ENCODE data around the gene GDF15. TPM values are rescaled to one million over a fixed set of nuclear protein-coding genes. Genes with fewer than 3 reads are reported as not detected.

The GDF15 gene
- polyA plus RNA-seq, 2 of the 4 experiments (the other 2 are of a cell fraction): 56.9 to 78.5 TPM

GRCh38 chr19:18342090-18342632, 43.8 kb upstream of the GDF15 start:
- Histone ChIP-seq H3K4me3 (no peak overlapping the region), H3K4me1 (peaks cover 12% of the 10 kb centered on the region), H3K9me3 (no peaks in the 10 kb centered on the region), H3K4me2 (no peak overlapping the region), H3K27ac (0 out of 6 replicates have a peak overlapping the region, but pooled peaks of 1 of the 2 experiments have one; percentile 4)
- DNase-seq (ENCODE audit: low read depth in 1 of 2, low spot score in 1 of 2) (no peak), ATAC-seq (no peak), FAIRE-seq (no peak)
- TF ChIP-seq ZFP36 (IDR thresholded peaks at IDR 0.05; ENCODE audit: borderline replicate concordance, partially characterized antibody) (peak; percentile 79), KDM1A (IDR thresholded peaks at IDR 0.05; ENCODE audit: low read depth) (no peak)
- CTCF ChIA-PET: interaction anchor here (0.8 to 2.4 kb wide), 7 partner anchors 11 to 90 kb away, joined by 3 to 11 read pairs (median 4); no protein-coding TSS in a partner anchor
- 88% methylated on average over 8 of the region's 8 CpGs for WGBS (ENCODE audit: missing lambda C conversion rate)
- POLR2A ChIA-PET: interaction anchor here (0.7 kb wide), 1 partner anchor 44 kb away, joined by 3 read pairs; the partner anchor contains the start of gene GDF15

- Histone ChIP-seq H3K4me3 (no peak overlapping the region), H3K4me1 (peaks cover 14% of the 10 kb centered on the region), H3K27ac (no peak overlapping the region), H3K9me3 (no peaks in the 10 kb centered on the region), H3K4me2 (no peak overlapping the region)
- TF ChIP-seq KDM1A (IDR thresholded peaks at IDR 0.05; ENCODE audit: low read depth) (no peak), ATOH8 (CRISPR knock-in tag; IDR thresholded peaks at IDR 0.05; ENCODE audit: low read depth) (no peak)
- no peak for DNase-seq (ENCODE audit: low read depth in 1 of 2, low spot score in 1 of 2)
- ChIA-PET POLR2A (no interaction called here), CTCF (interaction anchor here (0.6 to 2.2 kb wide), 5 partner anchors 16 to 179 kb away, joined by 4 to 12 read pairs (median 5); no protein-coding TSS in a partner anchor)
- no peak for ATAC-seq
- WGBS (ENCODE audit: missing lambda C conversion rate): 80% methylated on average over 13 of the region's 13 CpGs
- FAIRE-seq: no peak
Observed at GRCh38 chr19:18344582-18344950, 41.4 kb upstream of the GDF15 start.

GRCh38 chr19:18345296-18345695, 40.7 kb upstream of the GDF15 start:
- ChIA-PET CTCF (interaction anchor here (0.6 to 2.2 kb wide), 6 partner anchors 17 to 137 kb away, joined by 3 to 12 read pairs (median 6); no protein-coding TSS in a partner anchor), POLR2A (interaction anchor here (1.2 kb wide), 1 partner anchor 64 kb away, joined by 3 read pairs; the partner anchor contains the start of gene JUND)
- no peak for FAIRE-seq
- Histone ChIP-seq H3K27ac (0 out of 6 replicates have a peak overlapping the region, but pooled peaks of 1 of the 2 experiments have one; percentile 28), H3K9me3 (no peaks in the 10 kb centered on the region), H3K4me1 (peaks cover 12% of the 10 kb centered on the region; the same call in 1 of the 3 replicates), H3K4me2 (no peak overlapping the region), H3K4me3 (no peak overlapping the region)
- 90% methylated on average over 6 of the region's 6 CpGs for WGBS (ENCODE audit: missing lambda C conversion rate)
- DNase-seq (ENCODE audit: low read depth in 1 of 2, low spot score in 1 of 2): no peak
- no peak for ATAC-seq
- TF ChIP-seq KDM5A (IDR thresholded peaks at IDR 0.05): no peak
- TF ChIP-seq MAX (IDR thresholded peaks at IDR 0.05): no peak
- no peak for TF ChIP-seq EHMT2 (IDR thresholded peaks at IDR 0.05; ENCODE audit: low read depth)
- no peak for TF ChIP-seq RARB (CRISPR knock-in tag; IDR thresholded peaks at IDR 0.05)
- no peak for TF ChIP-seq RNF2 (IDR thresholded peaks at IDR 0.05; ENCODE audit: borderline replicate concordance, low read depth)
- TF ChIP-seq ATOH8 (CRISPR knock-in tag; IDR thresholded peaks at IDR 0.05; ENCODE audit: low read depth): no peak
- TF ChIP-seq FOXS1 (CRISPR knock-in tag; IDR thresholded peaks at IDR 0.05): no peak
- no peak for TF ChIP-seq CTCF (IDR thresholded peaks at IDR 0.05)
- no peak for TF ChIP-seq NR3C1 (IDR thresholded peaks at IDR 0.05)
- no peak for TF ChIP-seq ZC3H11A (IDR thresholded peaks at IDR 0.05)
- TF ChIP-seq ZSCAN20 (CRISPR knock-in tag; IDR thresholded peaks at IDR 0.05): no peak
- TF ChIP-seq CBX2 (IDR thresholded peaks at IDR 0.05; ENCODE audit: borderline replicate concordance, low read depth): no peak
- TF ChIP-seq HOXB13 (CRISPR knock-in tag; IDR thresholded peaks at IDR 0.05; ENCODE audit: low read depth): no peak
- no peak for TF ChIP-seq HOXA7 (CRISPR knock-in tag; IDR thresholded peaks at IDR 0.05)
- no peak for TF ChIP-seq CBX8 (IDR thresholded peaks at IDR 0.05)
- no peak for TF ChIP-seq POLR2A (IDR thresholded peaks at IDR 0.05; ENCODE audit: low read length)

All from A549 (cell line).